Neuronal stem cell (in vitro differentiated cells): Measurements from ENCODE around the gene IL2RG.

Experiments used
- DNase-seq: peaks from one replicate; pipeline ENCODE4 v3.0.0-alpha.2; 2013; ENCODE audit warnings: low spot score
- H2AFZ ChIP-seq: one replicate; pipeline ENCODE4 v1.6.1; 2013; ENCODE audit warnings: mild to moderate bottlenecking, low read length, inconsistent platforms
- H2AK5ac ChIP-seq: 2 replicates; pipeline ENCODE4 v1.6.1; 2013; ENCODE audit warnings: low read depth, mild to moderate bottlenecking, inconsistent platforms, low read length, moderate library complexity, mixed read lengths
- H2BK120ac ChIP-seq: 2 replicates; pipeline ENCODE4 v1.6.1; 2013; ENCODE audit warnings: low read depth, mild to moderate bottlenecking, inconsistent platforms, low read length, moderate library complexity, mixed read lengths
- H2BK12ac ChIP-seq: one replicate; pipeline ENCODE4 v1.6.1; 2013; ENCODE audit warnings: low read length, inconsistent platforms
- H2BK15ac ChIP-seq: 2 replicates; pipeline ENCODE4 v1.6.1; 2013; ENCODE audit warnings: mild to moderate bottlenecking, low read length, inconsistent platforms, mixed read lengths
- H2BK5ac ChIP-seq: one replicate; pipeline ENCODE4 v1.6.1; 2013; ENCODE audit warnings: inconsistent platforms, mild to moderate bottlenecking, low read length, moderate library complexity
- H3K14ac ChIP-seq: one replicate; pipeline ENCODE4 v1.6.1; 2013; ENCODE audit warnings: low read length, inconsistent platforms
- H3K18ac ChIP-seq: 2 replicates; pipeline ENCODE4 v1.6.1; 2013; ENCODE audit warnings: low read length, inconsistent platforms
- H3K23ac ChIP-seq: 2 replicates; pipeline ENCODE4 v1.6.1; 2013; ENCODE audit warnings: low read depth, mild to moderate bottlenecking, mixed read lengths, low read length, inconsistent platforms; ENCODE audit not compliant: poor library complexity
- H3K27ac ChIP-seq: replicated peaks from 3 replicates; pipeline ENCODE4 v1.5.1; 2013; ENCODE audit warnings: low read length, inconsistent platforms
- H3K27me3 ChIP-seq, 3 experiments: 2 replicates each; pipeline ENCODE4 v1.6.1; 2013; ENCODE audit warnings: low read length in 3 of 3, mild to moderate bottlenecking in 2 of 3, inconsistent platforms in 1 of 3, low read depth in 1 of 3, mixed read lengths in 1 of 3, moderate library complexity in 1 of 3; ENCODE audit not compliant: control insufficient read depth in 3 of 3, insufficient read depth in 3 of 3
- H3K36me3 ChIP-seq, 2 donors: replicated peaks in 1 of 2; 2 replicates each; pipeline ENCODE4 v1.6.1; 2013; ENCODE audit warnings: low read length in 2 of 2; ENCODE audit not compliant: control insufficient read depth in 2 of 2, insufficient read depth in 2 of 2
- H3K4ac ChIP-seq: 2 replicates; pipeline ENCODE4 v1.6.1; 2013; ENCODE audit warnings: inconsistent platforms, mild to moderate bottlenecking, low read length, moderate library complexity
- H3K4me1 ChIP-seq, 2 donors: 1 replicate in 1 of 2; 2 replicates in 1 of 2; pipeline ENCODE4 v1.6.1; 2013; ENCODE audit warnings: low read length in 2 of 2, low read depth in 1 of 2; ENCODE audit not compliant: control insufficient read depth in 2 of 2, insufficient read depth in 1 of 2
- H3K4me2 ChIP-seq: one replicate; pipeline ENCODE4 v1.6.1; 2013; ENCODE audit warnings: mild to moderate bottlenecking, low read length, inconsistent platforms; ENCODE audit not compliant: insufficient read depth, poor library complexity, severe bottlenecking
- H3K4me3 ChIP-seq, 2 donors: 2 replicates each; pipeline ENCODE4 v1.5.1; 2013; ENCODE audit warnings: low read length in 2 of 2, mild to moderate bottlenecking in 2 of 2, inconsistent platforms in 1 of 2, moderate library complexity in 1 of 2
- H3K79me1 ChIP-seq: one replicate; pipeline ENCODE4 v1.6.1; 2013; ENCODE audit warnings: low read depth, mild to moderate bottlenecking, inconsistent platforms, low read length, moderate library complexity
- H3K9ac ChIP-seq: one replicate; pipeline ENCODE4 v1.6.1; 2013; ENCODE audit warnings: mild to moderate bottlenecking, low read depth, low read length, inconsistent platforms; ENCODE audit not compliant: poor library complexity
- H3K9me3 ChIP-seq, 2 donors: replicated peaks in 1 of 2; 2 replicates each; pipeline versions ENCODE3 to v1.6.1; 2013; ENCODE audit warnings: low read length in 2 of 2, mild to moderate bottlenecking in 2 of 2, inconsistent platforms in 1 of 2, low read depth in 1 of 2, mixed read lengths in 1 of 2, moderate library complexity in 1 of 2; ENCODE audit not compliant: control insufficient read depth in 2 of 2, insufficient read depth in 1 of 2
- H4K8ac ChIP-seq: one replicate; pipeline ENCODE4 v1.6.1; 2013; ENCODE audit warnings: low read depth, mild to moderate bottlenecking, inconsistent platforms, low read length, moderate library complexity
- H4K91ac ChIP-seq: one replicate; pipeline ENCODE4 v1.6.1; 2013; ENCODE audit warnings: low read length, low read depth, mild to moderate bottlenecking, inconsistent platforms; ENCODE audit not compliant: poor library complexity
- WGBS, 2 donors: extraction: QIAGEN DNeasy Blood & Tissue Kit; methylation state at CpG; one replicate each; pipeline ENCODE4 v1.1.7; 2013; ENCODE audit warnings: missing lambda C conversion rate in 2 of 2, mixed read lengths in 1 of 2; ENCODE audit not compliant: insufficient read length in 2 of 2, insufficient replicate concordance in 1 of 2; ENCODE audit errors: extremely low coverage in 2 of 2; 5-methylcytosine and 5-hydroxymethylcytosine counted together

IL2RG gene

DNA sequence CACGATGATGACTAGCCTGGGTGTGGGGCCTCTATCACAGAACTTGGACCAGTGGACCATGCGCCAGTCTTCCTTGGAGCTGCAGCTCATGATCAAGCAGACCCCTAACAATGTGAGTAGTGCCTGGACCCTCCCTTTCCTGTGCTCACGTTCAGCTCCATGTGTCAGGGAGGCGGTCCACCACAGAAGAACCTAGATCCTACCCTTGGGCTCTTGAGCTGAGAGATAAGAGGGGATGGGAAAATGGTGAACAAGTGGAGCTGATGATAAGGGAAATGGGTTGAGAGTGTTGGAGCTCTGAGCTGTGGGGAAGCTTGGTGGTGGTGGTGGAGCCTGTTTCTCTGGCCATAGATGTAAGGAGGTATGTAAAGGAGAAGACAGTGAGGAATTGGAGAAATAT is 20.1 kb upstream of the IL2RG start:
- no peak overlapping the region for H2BK5ac ChIP-seq
- no peak overlapping the region for H3K18ac ChIP-seq
- WGBS, 2 donors, result no CpG with 5 or more reads among the region's 4 CpGs
- H3K27ac ChIP-seq, result no peak overlapping the region
- no peak overlapping the region for H2BK120ac ChIP-seq
- H3K23ac ChIP-seq, result no peak overlapping the region
- H3K9me3 ChIP-seq, result no peaks in the 10 kb centered on the region
- peaks cover 5% of the 10 kb centered on the region for H3K79me1 ChIP-seq
- no peak for DNase-seq
- H4K8ac ChIP-seq, result no peak overlapping the region
- H2BK12ac ChIP-seq, result no peak overlapping the region
- no peak overlapping the region for H3K4me3 ChIP-seq
- H3K4ac ChIP-seq, result no peak overlapping the region
- H3K36me3 ChIP-seq, result peaks cover 49 to 92% of the 10 kb centered on the region in 2 donors
- H2AK5ac ChIP-seq, result no peak overlapping the region
- H3K4me2 ChIP-seq, result no peak overlapping the region
- no peak overlapping the region for H4K91ac ChIP-seq
- H3K4me1 ChIP-seq, result peaks cover 0 to 3% of the 10 kb centered on the region in 2 donors
- H2BK15ac ChIP-seq, result no peak overlapping the region
- H3K9ac ChIP-seq, result no peak overlapping the region
- H2AFZ ChIP-seq, result no peak overlapping the region
- no peaks in the 10 kb centered on the region for H3K27me3 ChIP-seq
- no peak overlapping the region for H3K14ac ChIP-seq

DNA sequence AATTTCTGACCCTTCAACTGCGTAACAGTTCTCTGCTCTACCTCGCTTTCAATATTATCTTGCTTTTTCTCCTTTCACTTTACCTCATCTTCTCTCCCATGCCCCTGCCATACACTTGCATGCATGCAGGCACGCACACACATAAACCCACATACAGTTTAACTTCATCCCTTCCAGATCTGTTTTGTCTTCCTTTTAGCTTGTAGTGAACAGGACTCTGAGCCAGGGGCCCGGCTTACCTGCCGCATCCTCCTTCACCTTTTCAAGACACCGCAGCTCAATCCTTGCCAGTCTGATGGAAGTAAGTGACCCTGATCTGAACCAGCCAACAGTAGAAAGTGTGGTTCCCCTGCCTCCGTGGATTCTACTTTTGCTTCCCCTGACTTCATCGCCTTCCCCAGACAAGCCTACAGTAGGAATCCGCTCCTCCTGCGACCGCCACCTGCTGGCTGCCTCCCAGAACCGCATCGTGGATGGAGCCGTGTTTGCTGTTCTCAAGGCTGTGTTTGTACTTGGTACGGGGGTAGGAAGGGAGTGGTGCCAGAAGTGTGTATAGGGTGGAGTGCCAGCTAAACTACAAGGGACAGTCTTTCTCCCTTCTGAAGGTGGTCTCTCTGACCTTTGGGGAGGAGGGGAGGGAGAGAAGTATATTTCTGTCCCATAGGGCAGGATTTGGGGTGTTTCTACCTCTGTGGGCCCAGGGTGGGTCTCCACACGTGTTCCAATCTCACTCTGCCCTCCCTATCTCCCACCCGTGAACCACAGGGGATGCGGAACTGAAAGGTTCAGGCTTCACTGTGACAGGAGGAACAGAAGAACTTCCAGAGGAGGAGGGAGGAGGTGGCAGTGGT is 17.8 kb upstream of the IL2RG start:
- no peak overlapping the region for H2BK5ac ChIP-seq
- H3K79me1 ChIP-seq, result peaks cover 2% of the 10 kb centered on the region
- no peak overlapping the region for H3K23ac ChIP-seq
- no CpG with 5 or more reads among the region's 18 CpGs for WGBS, 2 donors
- no peak overlapping the region for H2AK5ac ChIP-seq
- no peak overlapping the region for H3K27ac ChIP-seq
- H3K14ac ChIP-seq, result no peak overlapping the region
- H3K27me3 ChIP-seq, result no peaks in the 10 kb centered on the region
- H3K18ac ChIP-seq, result no peak overlapping the region
- no peak for DNase-seq
- H3K4me1 ChIP-seq, result peaks cover 0 to 3% of the 10 kb centered on the region in 2 donors
- H3K4ac ChIP-seq, result no peak overlapping the region
- H4K8ac ChIP-seq, result no peak overlapping the region
- no peak overlapping the region for H2BK12ac ChIP-seq
- H2BK15ac ChIP-seq, result no peak overlapping the region
- H3K4me2 ChIP-seq, result no peak overlapping the region
- peaks cover 62 to 91% of the 10 kb centered on the region in 2 donors for H3K36me3 ChIP-seq
- H3K9ac ChIP-seq, result no peak overlapping the region
- H2BK120ac ChIP-seq, result no peak overlapping the region
- H3K4me3 ChIP-seq, result no peak overlapping the region
- H4K91ac ChIP-seq, result no peak overlapping the region
- H3K9me3 ChIP-seq, result no peaks in the 10 kb centered on the region
- H2AFZ ChIP-seq, result no peak overlapping the region

DNA sequence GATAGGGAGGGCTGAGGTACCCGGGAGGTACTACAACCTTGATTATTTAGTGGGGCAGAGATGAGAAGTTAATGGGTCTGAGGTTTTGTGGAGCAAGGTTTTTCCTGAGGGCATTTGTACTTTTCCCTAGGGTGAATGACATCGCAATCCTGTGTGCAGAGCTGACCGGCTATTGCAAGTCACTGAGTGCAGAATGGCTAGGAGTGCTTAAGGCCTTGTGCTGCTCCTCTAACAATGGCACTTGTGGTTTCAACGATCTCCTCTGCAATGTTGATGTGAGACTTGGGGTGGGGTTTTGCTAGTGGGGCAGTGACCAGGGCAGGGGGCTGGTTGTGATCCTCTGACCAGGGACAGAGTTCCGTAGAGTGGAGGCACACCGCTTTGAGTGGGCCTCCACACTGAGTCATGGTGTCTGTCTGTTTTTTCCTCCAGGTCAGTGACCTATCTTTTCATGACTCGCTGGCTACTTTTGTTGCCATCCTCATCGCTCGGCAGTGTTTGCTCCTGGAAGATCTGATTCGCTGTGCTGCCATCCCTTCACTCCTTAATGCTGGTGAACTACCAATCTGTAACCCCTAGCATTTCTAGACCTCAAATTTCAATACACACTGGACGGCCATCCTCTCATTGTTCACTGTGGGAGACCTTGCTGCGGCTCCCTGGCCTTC is 16.9 kb upstream of the IL2RG start:
- no peak overlapping the region for H3K27ac ChIP-seq
- no peak overlapping the region for H3K4me3 ChIP-seq
- H3K9ac ChIP-seq, result no peak overlapping the region
- no peak overlapping the region for H2AFZ ChIP-seq
- DNase-seq, result no peak
- H3K23ac ChIP-seq, result no peak overlapping the region
- H3K4ac ChIP-seq, result no peak overlapping the region
- no peak overlapping the region for H4K91ac ChIP-seq
- H2BK15ac ChIP-seq, result no peak overlapping the region
- H4K8ac ChIP-seq, result no peak overlapping the region
- no peak overlapping the region for H3K14ac ChIP-seq
- no peaks in the 10 kb centered on the region for H3K27me3 ChIP-seq
- peaks cover 0 to 3% of the 10 kb centered on the region in 2 donors for H3K4me1 ChIP-seq
- WGBS, 2 donors, result no CpG with 5 or more reads among the region's 12 CpGs
- H3K18ac ChIP-seq, result no peak overlapping the region
- no peak overlapping the region for H2AK5ac ChIP-seq
- no peak overlapping the region for H3K4me2 ChIP-seq
- no peak overlapping the region for H2BK5ac ChIP-seq
- H3K79me1 ChIP-seq, result peaks cover 2% of the 10 kb centered on the region
- no peaks in the 10 kb centered on the region for H3K9me3 ChIP-seq
- no peak overlapping the region for H2BK12ac ChIP-seq
- peaks cover 66 to 94% of the 10 kb centered on the region in 2 donors for H3K36me3 ChIP-seq
- no peak overlapping the region for H2BK120ac ChIP-seq

DNA sequence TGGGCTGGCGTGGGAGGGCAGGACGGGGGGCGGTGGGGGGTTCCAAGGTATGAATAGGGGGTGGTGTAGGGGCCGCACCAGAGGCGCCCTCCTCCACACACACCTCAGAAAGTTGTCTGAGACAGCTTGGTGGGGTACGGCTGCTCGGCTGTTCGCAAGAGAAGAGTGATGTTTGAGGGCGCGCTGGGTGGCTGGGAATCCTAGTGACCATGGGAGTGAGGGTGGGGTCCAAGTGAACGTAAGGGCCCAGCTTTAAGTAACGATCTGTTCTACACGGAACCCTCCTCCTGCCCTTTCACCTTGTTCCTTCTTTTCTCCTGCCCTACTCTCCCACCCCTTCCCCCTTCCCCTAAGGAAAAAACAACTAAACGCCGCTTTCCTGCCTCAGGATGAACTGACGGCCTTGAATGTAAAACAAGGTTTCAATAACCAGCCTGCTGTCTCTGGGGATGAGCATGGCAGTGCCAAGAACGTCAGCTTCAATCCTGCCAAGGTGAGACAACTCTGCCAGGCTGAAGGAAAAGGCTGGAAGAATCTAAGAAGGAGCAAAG is 7.7 kb upstream of the IL2RG start:
- H2BK15ac ChIP-seq, result no peak overlapping the region
- H3K4me3 ChIP-seq, result peak overlapping the region; percentile 64 to 87
- H3K23ac ChIP-seq, result no peak overlapping the region
- WGBS, 2 donors, result no CpG with 5 or more reads among the region's 17 CpGs
- H3K79me1 ChIP-seq, result peaks cover 2% of the 10 kb centered on the region
- H2AFZ ChIP-seq, result peak overlapping the region; percentile 93
- peak overlapping the region; percentile 81 for H3K9ac ChIP-seq
- H3K4ac ChIP-seq, result no peak overlapping the region
- H3K14ac ChIP-seq, result no peak overlapping the region
- H2BK12ac ChIP-seq, result no peak overlapping the region
- no peak for DNase-seq
- H4K8ac ChIP-seq, result no peak overlapping the region
- H2BK120ac ChIP-seq, result no peak overlapping the region
- no peak overlapping the region for H3K27ac ChIP-seq
- H4K91ac ChIP-seq, result no peak overlapping the region
- H3K18ac ChIP-seq, result no peak overlapping the region
- H3K4me2 ChIP-seq, result peak overlapping the region; percentile 46
- H3K4me1 ChIP-seq, result peaks cover 3 to 5% of the 10 kb centered on the region in 2 donors
- no peaks in the 10 kb centered on the region for H3K9me3 ChIP-seq
- no peaks in the 10 kb centered on the region for H3K27me3 ChIP-seq
- no peak overlapping the region for H2BK5ac ChIP-seq
- H3K36me3 ChIP-seq, result peaks cover 28 to 44% of the 10 kb centered on the region in 2 donors
- H2AK5ac ChIP-seq, result no peak overlapping the region
